ENCODE data around the gene LFNG.

LFNG gene

DNA sequence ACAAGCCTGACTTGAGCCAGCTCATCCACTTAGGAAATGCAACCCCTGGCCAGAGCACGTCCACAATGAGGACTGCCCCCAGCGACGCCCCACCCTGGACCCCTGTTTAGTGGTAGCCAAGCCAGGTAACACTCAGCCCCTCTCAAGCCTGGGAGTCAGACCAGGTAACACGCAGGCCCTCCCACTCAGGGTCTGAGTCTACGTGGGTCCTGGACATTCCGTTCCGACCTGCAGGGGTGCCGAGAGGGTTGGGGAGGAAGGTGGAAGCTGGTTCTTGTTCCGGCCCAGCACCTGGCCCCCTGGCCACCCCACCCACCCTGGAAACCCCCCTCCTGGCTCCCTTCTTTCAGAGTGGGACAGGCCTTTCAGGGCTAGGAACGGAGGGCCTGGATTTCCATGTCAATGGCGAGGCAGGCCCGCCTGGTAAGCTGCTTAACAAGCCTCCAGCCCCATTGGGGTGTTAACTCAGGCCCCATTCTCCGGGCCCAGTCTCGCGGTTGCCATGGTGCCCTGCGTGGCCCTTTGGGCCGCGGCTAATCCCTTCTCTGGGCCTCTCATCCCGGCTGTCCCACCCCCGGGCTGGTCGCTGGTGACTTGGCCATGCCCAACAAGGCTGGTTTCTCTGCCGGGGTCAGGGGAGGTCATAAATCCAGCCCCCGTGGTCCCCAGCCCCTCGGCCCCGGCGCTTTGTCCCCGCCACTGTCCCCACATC is 19.7 kb upstream of the LFNG start:
- Histone ChIP-seq H3K27ac (ENCODE audit: low read depth, low read length, poor library complexity, severe bottlenecking) (no peak overlapping the region), H3K79me2 (ENCODE audit: insufficient read depth, low read length) (no peaks in the 10 kb centered on the region), H3K4me1 (ENCODE audit: insufficient read depth, low read length, severe bottlenecking) (no peaks in the 10 kb centered on the region), H2AFZ (ENCODE audit: low read length) (no peak overlapping the region), H3K9me3 (ENCODE audit: low read length) (no peaks in the 10 kb centered on the region), H3F3A (ENCODE audit: insufficient read depth, low read length) (no peaks in the 10 kb centered on the region), H3K4me2 (ENCODE audit: low read length) (no peak overlapping the region), H3K9me2 (ENCODE audit: low read depth, low read length) (no peaks in the 10 kb centered on the region), H4K20me1 (ENCODE audit: insufficient read depth, low read length) (no peaks in the 10 kb centered on the region), H3K36me3 (ENCODE audit: insufficient read depth, low read length) (no peaks in the 10 kb centered on the region), H3K9ac (ENCODE audit: low read length) (no peak overlapping the region), H3K27me3 (ENCODE audit: insufficient read depth, low read length) (peaks cover 13% of the 10 kb centered on the region), H3K4me3 (ENCODE audit: low read depth, low read length, poor library complexity, severe bottlenecking) (no peak overlapping the region)
- no peak for TF ChIP-seq EZH2 (IDR thresholded peaks at IDR 0.05; ENCODE audit: borderline replicate concordance, low read length)

DNA sequence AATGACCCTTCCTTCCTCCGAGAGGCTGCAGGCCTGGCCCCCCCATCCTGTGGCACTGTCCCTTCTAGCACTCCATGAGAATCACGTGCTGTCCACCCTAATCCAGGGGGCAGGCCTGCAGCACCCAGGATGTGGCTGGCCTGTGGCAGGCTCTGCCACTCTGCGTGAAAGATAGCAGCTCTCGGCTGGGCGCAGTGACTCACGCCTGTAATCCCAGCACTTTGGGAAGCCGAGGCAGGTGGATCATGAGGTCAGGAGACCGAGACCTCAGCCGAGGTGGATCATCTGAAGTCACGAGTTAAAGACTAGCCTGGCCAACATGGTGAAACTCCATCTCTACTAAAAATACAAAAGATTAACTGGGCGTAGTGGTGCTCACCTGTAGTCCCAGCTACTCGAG is 18.9 kb upstream of the LFNG start:
- Histone ChIP-seq H3K9me2 (ENCODE audit: low read depth, low read length) (no peaks in the 10 kb centered on the region), H3K27ac (ENCODE audit: low read depth, low read length, poor library complexity, severe bottlenecking) (no peak overlapping the region), H3K36me3 (ENCODE audit: insufficient read depth, low read length) (no peaks in the 10 kb centered on the region), H3K27me3 (ENCODE audit: insufficient read depth, low read length) (peaks cover 17% of the 10 kb centered on the region), H3K9me3 (ENCODE audit: low read length) (no peaks in the 10 kb centered on the region), H3K4me1 (ENCODE audit: insufficient read depth, low read length, severe bottlenecking) (no peaks in the 10 kb centered on the region), H3K9ac (ENCODE audit: low read length) (no peak overlapping the region), H2AFZ (ENCODE audit: low read length) (no peak overlapping the region), H3K79me2 (ENCODE audit: insufficient read depth, low read length) (no peaks in the 10 kb centered on the region), H4K20me1 (ENCODE audit: insufficient read depth, low read length) (no peaks in the 10 kb centered on the region), H3K4me2 (ENCODE audit: low read length) (no peak overlapping the region), H3K4me3 (ENCODE audit: low read depth, low read length, poor library complexity, severe bottlenecking) (no peak overlapping the region), H3F3A (ENCODE audit: insufficient read depth, low read length) (no peaks in the 10 kb centered on the region)
- TF ChIP-seq, protein P1, sequence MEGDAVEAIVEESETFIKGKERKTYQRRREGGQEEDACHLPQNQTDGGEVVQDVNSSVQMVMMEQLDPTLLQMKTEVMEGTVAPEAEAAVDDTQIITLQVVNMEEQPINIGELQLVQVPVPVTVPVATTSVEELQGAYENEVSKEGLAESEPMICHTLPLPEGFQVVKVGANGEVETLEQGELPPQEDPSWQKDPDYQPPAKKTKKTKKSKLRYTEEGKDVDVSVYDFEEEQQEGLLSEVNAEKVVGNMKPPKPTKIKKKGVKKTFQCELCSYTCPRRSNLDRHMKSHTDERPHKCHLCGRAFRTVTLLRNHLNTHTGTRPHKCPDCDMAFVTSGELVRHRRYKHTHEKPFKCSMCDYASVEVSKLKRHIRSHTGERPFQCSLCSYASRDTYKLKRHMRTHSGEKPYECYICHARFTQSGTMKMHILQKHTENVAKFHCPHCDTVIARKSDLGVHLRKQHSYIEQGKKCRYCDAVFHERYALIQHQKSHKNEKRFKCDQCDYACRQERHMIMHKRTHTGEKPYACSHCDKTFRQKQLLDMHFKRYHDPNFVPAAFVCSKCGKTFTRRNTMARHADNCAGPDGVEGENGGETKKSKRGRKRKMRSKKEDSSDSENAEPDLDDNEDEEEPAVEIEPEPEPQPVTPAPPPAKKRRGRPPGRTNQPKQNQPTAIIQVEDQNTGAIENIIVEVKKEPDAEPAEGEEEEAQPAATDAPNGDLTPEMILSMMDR (IDR thresholded peaks at IDR 0.05; ENCODE audit: low read length), result no peak
- no peak for TF ChIP-seq EZH2 (IDR thresholded peaks at IDR 0.05; ENCODE audit: borderline replicate concordance, low read length)

DNA sequence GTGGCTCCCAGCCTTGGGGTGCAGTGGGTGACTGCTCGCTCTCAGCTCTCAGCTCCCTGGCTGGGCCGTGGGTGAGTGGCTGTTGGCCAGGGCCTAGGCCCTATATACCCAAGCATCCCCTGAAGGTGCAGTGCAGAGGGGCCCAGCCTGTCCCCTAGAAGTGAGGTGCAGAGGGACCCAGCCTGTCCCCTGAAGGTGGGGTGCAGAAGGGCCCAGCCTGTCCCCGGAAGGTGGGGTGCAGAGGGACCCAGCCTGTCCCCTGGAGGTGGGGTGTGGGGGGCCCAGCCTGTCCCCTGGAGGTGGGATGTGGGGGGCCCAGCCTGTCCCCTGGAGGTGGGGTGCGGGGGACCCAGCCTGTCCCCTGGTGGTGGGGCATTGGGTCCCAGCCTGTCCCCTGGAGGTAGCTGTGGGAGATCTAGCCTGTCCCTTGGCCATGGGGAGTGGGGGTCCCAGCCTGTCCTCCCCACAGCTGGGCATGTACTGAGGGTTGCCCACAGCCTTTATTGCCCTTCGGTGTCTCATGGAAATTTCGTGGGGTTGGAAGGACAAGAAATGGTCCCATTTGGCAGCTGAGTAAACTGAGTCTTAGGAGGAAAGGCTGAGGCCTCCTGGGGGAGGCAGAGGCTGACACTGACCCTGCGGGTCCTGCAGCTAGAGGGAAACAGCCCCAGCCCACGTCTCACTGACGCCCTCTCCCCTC is 17.5 kb upstream of the LFNG start:
- Histone ChIP-seq H3K4me3 (ENCODE audit: low read depth, low read length, poor library complexity, severe bottlenecking) (no peak overlapping the region), H3K4me1 (ENCODE audit: insufficient read depth, low read length, severe bottlenecking) (no peaks in the 10 kb centered on the region), H3K27me3 (ENCODE audit: insufficient read depth, low read length) (peaks cover 17% of the 10 kb centered on the region), H2AFZ (ENCODE audit: low read length) (no peak overlapping the region), H3K9me2 (ENCODE audit: low read depth, low read length) (no peaks in the 10 kb centered on the region), H3F3A (ENCODE audit: insufficient read depth, low read length) (no peaks in the 10 kb centered on the region), H3K9ac (ENCODE audit: low read length) (no peak overlapping the region), H4K20me1 (ENCODE audit: insufficient read depth, low read length) (no peaks in the 10 kb centered on the region), H3K27ac (ENCODE audit: low read depth, low read length, poor library complexity, severe bottlenecking) (no peak overlapping the region), H3K36me3 (ENCODE audit: insufficient read depth, low read length) (no peaks in the 10 kb centered on the region), H3K4me2 (ENCODE audit: low read length) (no peak overlapping the region), H3K9me3 (ENCODE audit: low read length) (no peaks in the 10 kb centered on the region), H3K79me2 (ENCODE audit: insufficient read depth, low read length) (no peaks in the 10 kb centered on the region)
- TF ChIP-seq, protein P1 (IDR thresholded peaks at IDR 0.05; ENCODE audit: low read length), result no peak
- TF ChIP-seq EZH2 (IDR thresholded peaks at IDR 0.05; ENCODE audit: borderline replicate concordance, low read length), result no peak
